Measurements from ENCODE around the gene LUC7L2. TPM values are rescaled to one million over a fixed set of nuclear protein-coding genes. Genes with fewer than 3 reads are reported as not detected.

The LUC7L2 gene
- total and polyA plus RNA-seq, 2 donors (not counting 1 experiment from before 2014, with no cell fraction given), result 26.5 to 142 TPM

GRCh38 chr7:139334399-139335150 is 25.1 kb upstream of the LUC7L2 start:
- H3K27me3 ChIP-seq (replicated peaks in 1 of 4; ENCODE audit: control extremely low read depth in 1 of 4, control insufficient read depth in 3 of 4, insufficient read depth in 4 of 4, low read length in 3 of 4), result no peaks in the 10 kb centered on the region
- no peaks in the 10 kb centered on the region for H3K79me2 ChIP-seq (ENCODE audit: control insufficient read depth, insufficient read depth, low read length)
- no peak for ATAC-seq (ENCODE audit: low read depth)
- intact Hi-C loops (cut with micrococcal nuclease), result no loop called here
- no peak overlapping the region for H2AFZ ChIP-seq (ENCODE audit: insufficient read depth, low read depth, low read length, poor library complexity, severe bottlenecking)
- peaks cover 9% of the 10 kb centered on the region for H3K4me1 Mint-ChIP-seq
- peaks cover 2% of the 10 kb centered on the region for H3K9me3 Mint-ChIP-seq (ENCODE audit: insufficient read depth)
- CTCF ChIA-PET, result no interaction called here
- H3K27ac Mint-ChIP-seq, result no peak overlapping the region
- H3K9ac ChIP-seq (ENCODE audit: low read length), result no peak overlapping the region
- H3K4me3 Mint-ChIP-seq, result no peak overlapping the region
- H3K9me3 ChIP-seq (ENCODE audit: control extremely low read depth in 1 of 3, control insufficient read depth in 2 of 3, insufficient read depth in 1 of 3, low read length in 2 of 3), result peaks cover 0 to 2% (median 0%) of the 10 kb centered on the region in 3 donors
- H3K4me3 ChIP-seq (ENCODE audit: control extremely low read depth in 1 of 5, extremely low read depth in 1 of 5, insufficient read depth in 1 of 5, low read depth in 2 of 5, low read length in 4 of 5), result no peak overlapping the region
- TF ChIP-seq CTCF (IDR thresholded peaks at IDR 0.05) (no peak), EZH2 (IDR thresholded peaks at IDR 0.05; ENCODE audit: borderline replicate concordance, insufficient read depth, low read depth, low read length, poor library complexity, severe bottlenecking) (no peak)
- no peaks in the 10 kb centered on the region for H3K36me3 ChIP-seq (replicated peaks in 1 of 2; ENCODE audit: control extremely low read depth in 1 of 2, control insufficient read depth in 1 of 2, extremely low read depth in 1 of 2, insufficient read depth in 2 of 2, low read length in 1 of 2)
- peaks cover 5% of the 10 kb centered on the region for H3K27me3 Mint-ChIP-seq
- no peak for DNase-seq
- 100% methylated on average over 2 of the region's 4 CpGs for WGBS (ENCODE audit: insufficient coverage)
- POLR2A ChIA-PET, result no interaction called here
- H4K20me1 ChIP-seq (ENCODE audit: control insufficient read depth, insufficient read depth, low read length, poor library complexity, severe bottlenecking), result no peaks in the 10 kb centered on the region
- H3K27ac ChIP-seq (ENCODE audit: low read length in 2 of 2), result no peak overlapping the region
- H3K4me2 ChIP-seq (replicated peaks; ENCODE audit: low read depth, low read length, poor library complexity, severe bottlenecking), result no peak overlapping the region
- H3K4me1 ChIP-seq (ENCODE audit: control insufficient read depth in 2 of 2, insufficient read depth in 2 of 2, low read length in 2 of 2), result no peaks in the 10 kb centered on the region

GRCh38 chr7:139339025-139339424 is 20.7 kb upstream of the LUC7L2 start:
- peak overlapping the region; percentile 79 for H3K27ac Mint-ChIP-seq
- ATAC-seq (ENCODE audit: low read depth) (no peak), DNase-seq (no peak)
- H3K27ac ChIP-seq (ENCODE audit: low read length in 2 of 2), result no peak overlapping the region
- no peak overlapping the region for H3K9ac ChIP-seq (ENCODE audit: low read length)
- peak overlapping the region; percentile 96 for H3K4me3 Mint-ChIP-seq
- H3K4me1 ChIP-seq (ENCODE audit: control insufficient read depth in 2 of 2, insufficient read depth in 2 of 2, low read length in 2 of 2), result peaks cover 10 to 23% of the 10 kb centered on the region in 2 donors
- ChIA-PET CTCF (interaction anchor here (0.7 to 2.6 kb wide), 2 partner anchors 21 to 1672 kb away, joined by 5 to 16 read pairs; partner anchors contain the start of gene LUC7L2), POLR2A (interaction anchor here (0.7 to 2.2 kb wide), 2 partner anchors 20 to 226 kb away, joined by 3 to 28 read pairs; partner anchors contain the start of gene LUC7L2)
- no peak overlapping the region for H2AFZ ChIP-seq (ENCODE audit: insufficient read depth, low read depth, low read length, poor library complexity, severe bottlenecking)
- intact Hi-C loops (cut with micrococcal nuclease), result no loop called here
- H3K4me2 ChIP-seq (replicated peaks; ENCODE audit: low read depth, low read length, poor library complexity, severe bottlenecking), result no peak overlapping the region
- peaks cover 0 to 10% (median 0%) of the 10 kb centered on the region in 3 donors for H3K9me3 ChIP-seq (ENCODE audit: control extremely low read depth in 1 of 3, control insufficient read depth in 2 of 3, insufficient read depth in 1 of 3, low read length in 2 of 3)
- H3K27me3 Mint-ChIP-seq, result peaks cover 10% of the 10 kb centered on the region
- peaks cover 24% of the 10 kb centered on the region for H3K4me1 Mint-ChIP-seq
- H3K4me3 ChIP-seq (ENCODE audit: control extremely low read depth in 1 of 5, extremely low read depth in 1 of 5, insufficient read depth in 1 of 5, low read depth in 2 of 5, low read length in 4 of 5), result no peak overlapping the region
- no peaks in the 10 kb centered on the region for H3K36me3 ChIP-seq (replicated peaks in 1 of 2; ENCODE audit: control extremely low read depth in 1 of 2, control insufficient read depth in 1 of 2, extremely low read depth in 1 of 2, insufficient read depth in 2 of 2, low read length in 1 of 2)
- TF ChIP-seq CTCF (IDR thresholded peaks at IDR 0.05), result no peak
- H3K79me2 ChIP-seq (ENCODE audit: control insufficient read depth, insufficient read depth, low read length), result peaks cover 17% of the 10 kb centered on the region
- no peaks in the 10 kb centered on the region for H3K27me3 ChIP-seq (replicated peaks in 1 of 4; ENCODE audit: control extremely low read depth in 1 of 4, control insufficient read depth in 3 of 4, insufficient read depth in 4 of 4, low read length in 3 of 4)
- no peaks in the 10 kb centered on the region for H4K20me1 ChIP-seq (ENCODE audit: control insufficient read depth, insufficient read depth, low read length, poor library complexity, severe bottlenecking)
- no peaks in the 10 kb centered on the region for H3K9me3 Mint-ChIP-seq (ENCODE audit: insufficient read depth)
- WGBS (ENCODE audit: insufficient coverage), result 100% methylated on average over 2 of the region's 2 CpGs

All from B cell (primary cell).